ENCODE measurements around the gene CES2. TPM values are rescaled to one million over a fixed set of nuclear protein-coding genes. Genes with fewer than 3 reads are reported as not detected.

Gene CES2
- total and polyA plus RNA-seq, 10 of the 15 experiments (the other 5 are each of a cell fraction or from before 2014, with no cell fraction given): 1.6 to 33.7 (median 21.0) TPM

GRCh38 chr16:66903544-66904427 lies 31.5 kb upstream of the CES2 start:
- no peak for FAIRE-seq
- no peak for TF ChIP-seq SUZ12 (IDR thresholded peaks at IDR 0.05; ENCODE audit: unreplicated experiment)
- no peak for TF ChIP-seq SRF (IDR thresholded peaks at IDR 0.05; ENCODE audit: low read depth in 2 of 2, low read length in 2 of 2)
- no peak for TF ChIP-seq NKRF (conservative IDR thresholded peaks at IDR 0.05)
- TF ChIP-seq POLR2AphosphoS2 (IDR thresholded peaks at IDR 0.05; ENCODE audit: low read depth, low read length): no peak
- no peak for TF ChIP-seq ZBTB4 (CRISPR knock-in tag; IDR thresholded peaks at IDR 0.05)
- TF ChIP-seq NR2C2 (IDR thresholded peaks at IDR 0.05; ENCODE audit: borderline replicate concordance, control insufficient read depth, insufficient read length, low read depth): no peak
- TF ChIP-seq, protein P1, sequence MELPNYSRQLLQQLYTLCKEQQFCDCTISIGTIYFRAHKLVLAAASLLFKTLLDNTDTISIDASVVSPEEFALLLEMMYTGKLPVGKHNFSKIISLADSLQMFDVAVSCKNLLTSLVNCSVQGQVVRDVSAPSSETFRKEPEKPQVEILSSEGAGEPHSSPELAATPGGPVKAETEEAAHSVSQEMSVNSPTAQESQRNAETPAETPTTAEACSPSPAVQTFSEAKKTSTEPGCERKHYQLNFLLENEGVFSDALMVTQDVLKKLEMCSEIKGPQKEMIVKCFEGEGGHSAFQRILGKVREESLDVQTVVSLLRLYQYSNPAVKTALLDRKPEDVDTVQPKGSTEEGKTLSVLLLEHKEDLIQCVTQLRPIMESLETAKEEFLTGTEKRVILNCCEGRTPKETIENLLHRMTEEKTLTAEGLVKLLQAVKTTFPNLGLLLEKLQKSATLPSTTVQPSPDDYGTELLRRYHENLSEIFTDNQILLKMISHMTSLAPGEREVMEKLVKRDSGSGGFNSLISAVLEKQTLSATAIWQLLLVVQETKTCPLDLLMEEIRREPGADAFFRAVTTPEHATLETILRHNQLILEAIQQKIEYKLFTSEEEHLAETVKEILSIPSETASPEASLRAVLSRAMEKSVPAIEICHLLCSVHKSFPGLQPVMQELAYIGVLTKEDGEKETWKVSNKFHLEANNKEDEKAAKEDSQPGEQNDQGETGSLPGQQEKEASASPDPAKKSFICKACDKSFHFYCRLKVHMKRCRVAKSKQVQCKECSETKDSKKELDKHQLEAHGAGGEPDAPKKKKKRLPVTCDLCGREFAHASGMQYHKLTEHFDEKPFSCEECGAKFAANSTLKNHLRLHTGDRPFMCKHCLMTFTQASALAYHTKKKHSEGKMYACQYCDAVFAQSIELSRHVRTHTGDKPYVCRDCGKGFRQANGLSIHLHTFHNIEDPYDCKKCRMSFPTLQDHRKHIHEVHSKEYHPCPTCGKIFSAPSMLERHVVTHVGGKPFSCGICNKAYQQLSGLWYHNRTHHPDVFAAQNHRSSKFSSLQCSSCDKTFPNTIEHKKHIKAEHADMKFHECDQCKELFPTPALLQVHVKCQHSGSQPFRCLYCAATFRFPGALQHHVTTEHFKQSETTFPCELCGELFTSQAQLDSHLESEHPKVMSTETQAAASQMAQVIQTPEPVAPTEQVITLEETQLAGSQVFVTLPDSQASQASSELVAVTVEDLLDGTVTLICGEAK (IDR thresholded peaks at IDR 0.05; ENCODE audit: borderline replicate concordance): no peak
- no peak for TF ChIP-seq ATF2 (IDR thresholded peaks at IDR 0.05; ENCODE audit: low read length)
- TF ChIP-seq JUND (IDR thresholded peaks at IDR 0.05; ENCODE audit: low read depth, low read length): no peak

More at GRCh38 chr16:66903544-66904427, 31.5 kb upstream of the CES2 start:
- H2AFZ ChIP-seq (ENCODE audit: control insufficient read depth, low read depth, low read length): no peak overlapping the region
- no peak overlapping the region for H3K4me3 ChIP-seq
- ChIA-PET POLR2A (no interaction called here), SMC1A (ENCODE audit: uncharacterized antibody, unreplicated experiment) (interaction anchor here (1.3 kb wide), 1 partner anchor 25 kb away, joined by 4 read pairs; no protein-coding TSS in a partner anchor), RAD21 (ENCODE audit: unreplicated experiment) (no interaction called here), CTCF (interaction anchor here (1.1 to 1.5 kb wide), 3 partner anchors 9 to 25 kb away, joined by 3 to 5 read pairs (median 3); no protein-coding TSS in a partner anchor)
- no peak overlapping the region for H3K9ac ChIP-seq (ENCODE audit: control insufficient read depth, insufficient read depth, low read length)
- no peaks in the 10 kb centered on the region for H4K20me1 ChIP-seq (ENCODE audit: control insufficient read depth, insufficient read depth)
- H3K36me3 ChIP-seq (ENCODE audit: control insufficient read depth in 2 of 2, insufficient read depth in 2 of 2, low read length in 1 of 2): no peaks in the 10 kb centered on the region
- H3K9me3 ChIP-seq (replicated peaks; ENCODE audit: control insufficient read depth, insufficient read depth, low read length): no peaks in the 10 kb centered on the region
- BruUV-seq (replicated peaks): no TSS peak
- H3K4me2 ChIP-seq (ENCODE audit: control insufficient read depth, insufficient read depth): no peak overlapping the region
- ATAC-seq (no peak), DNase-seq (ENCODE audit: low read depth, low spot score) (no peak)
- H3K27ac ChIP-seq (ENCODE audit: control insufficient read depth, insufficient read depth): no peak overlapping the region
- 52% methylated on average over 11 of the region's 11 CpGs for WGBS (ENCODE audit: insufficient coverage, insufficient replicate concordance, low lambda C conversion rate, missing lambda C conversion rate)
- peaks cover 4% of the 10 kb centered on the region; the same call in 1 of the 2 replicates for H3K4me1 ChIP-seq (ENCODE audit: control insufficient read depth, insufficient read depth, low read length)
- no peaks in the 10 kb centered on the region for H3K79me2 ChIP-seq (ENCODE audit: control insufficient read depth, insufficient read depth, low read length)
- intact Hi-C loops (cut with micrococcal nuclease; ENCODE audit: unreplicated experiment): no loop called here
- no peaks in the 10 kb centered on the region for H3K27me3 ChIP-seq (replicated peaks in 1 of 2; ENCODE audit: control insufficient read depth in 2 of 2, insufficient read depth in 2 of 2, low read length in 1 of 2)
- in situ Hi-C loops (cut with MboI): no loop called here
